HepG2 (cell line): Measurements from ENCODE around the gene AP4M1. TPM values are rescaled to one million over a fixed set of nuclear protein-coding genes. Genes with fewer than 3 reads are reported as not detected.

Source experiments
- ATF1 ChIP-seq: IDR thresholded peaks from 2 replicates; pipeline ENCODE4 v1.6.1; 2016; ENCODE audit warnings: mild to moderate bottlenecking, control low read depth
- CBX5 ChIP-seq: sonication (generic); formaldehyde crosslinking; IDR thresholded peaks from 2 replicates; pipeline ENCODE4 v1.4.0; 2020; ENCODE audit warnings: missing genetic modification reagents, borderline replicate concordance
- GATAD2A ChIP-seq: IDR thresholded peaks from 2 replicates; pipeline ENCODE4 v1.6.1; 2016
- GPN1 ChIP-seq: sonication (generic); formaldehyde crosslinking; IDR thresholded peaks from 2 replicates; pipeline ENCODE4 v1.5.1; 2020; ENCODE audit warnings: missing genetic modification reagents, borderline replicate concordance
- HOXA3 ChIP-seq: sonication (generic); formaldehyde crosslinking; IDR thresholded peaks from 2 replicates; pipeline ENCODE4 v1.5.0; 2020; ENCODE audit warnings: missing genetic modification reagents
- JDP2 ChIP-seq: sonication (generic); formaldehyde crosslinking; IDR thresholded peaks from 2 replicates; pipeline ENCODE4 v1.8.1; 2022; ENCODE audit warnings: missing genetic modification reagents, borderline replicate concordance
- KAT7 ChIP-seq: IDR thresholded peaks from 2 replicates; pipeline ENCODE4 v1.6.1; 2018; ENCODE audit warnings: borderline replicate concordance, missing compliant biosample characterization
- MAFF ChIP-seq: IDR thresholded peaks from 2 replicates; pipeline ENCODE4 v1.6.1; 2011; ENCODE audit warnings: low read depth, low read length, improper control_type of control experiment
- MIER3 ChIP-seq: IDR thresholded peaks from 2 replicates; pipeline ENCODE4 v1.6.1; 2016; ENCODE audit warnings: missing compliant biosample characterization, borderline replicate concordance
- MXI1 ChIP-seq: IDR thresholded peaks from 3 replicates; pipeline ENCODE4 v1.6.1; 2012; ENCODE audit warnings: low read depth, low read length, inconsistent platforms, borderline replicate concordance
- POGK ChIP-seq: sonication (generic); formaldehyde crosslinking; conservative IDR thresholded peaks from 2 replicates; pipeline ENCODE4 v1.8.0; 2022; ENCODE audit warnings: mild to moderate bottlenecking, moderate library complexity, missing genetic modification reagents
- POLR2A ChIP-seq, 2 experiments: IDR thresholded peaks; 2 replicates each; pipeline ENCODE4 v1.6.1; 2011; ENCODE audit warnings: low read depth in 2 of 2, low read length in 2 of 2, mild to moderate bottlenecking in 1 of 2, moderate library complexity in 1 of 2; ENCODE audit not compliant: insufficient read depth in 1 of 2
- RBM39 ChIP-seq: fragments of 200-400 bp; formaldehyde crosslinking; IDR thresholded peaks from one replicate; pipeline ENCODE4 v1.6.1; 2018; ENCODE audit warnings: antibody characterized with exemption, mild to moderate bottlenecking, low read depth, low read length; ENCODE audit not compliant: poor library complexity, severe bottlenecking
- SALL1 ChIP-seq: sonication (generic); formaldehyde crosslinking; IDR thresholded peaks from 2 replicates; pipeline ENCODE4 v1.8.0; 2022; ENCODE audit warnings: mild to moderate bottlenecking, missing genetic modification reagents
- SP5 ChIP-seq: IDR thresholded peaks from 2 replicates; pipeline ENCODE4 v1.6.1; 2016; ENCODE audit warnings: low read depth, borderline replicate concordance
- SRF ChIP-seq: IDR thresholded peaks from 2 replicates; pipeline ENCODE4 v1.6.1; 2011; ENCODE audit warnings: mild to moderate bottlenecking, low read depth, low read length, moderate library complexity
- ZNF235 ChIP-seq: sonication (generic); formaldehyde crosslinking; IDR thresholded peaks from 2 replicates; pipeline ENCODE4 v1.8.1; 2023; ENCODE audit warnings: mild to moderate bottlenecking, missing genetic modification reagents, borderline replicate concordance
- polyA plus RNA-seq, 8 experiments: library from polyadenylated mRNA; depleted of rRNA in 3 of 8; stranded (reverse) in 7 of 8; unstranded in 1 of 8; fragments of >200 nt; fragmentation: Illumina TruSeq in 4 of 8; extraction: Trizol in 4 of 8; gene quantifications; 2 replicates each; pipeline versions ENCODE4 v1.2.1 to v1.2.3, GENCODE V29; 2011 to 2016; ENCODE audit warnings: low read depth in 4 of 8, missing spikeins in 1 of 8, mixed read lengths in 1 of 8; ENCODE audit not compliant: insufficient read depth in 1 of 8
- total RNA-seq, 5 experiments: library from RNA; depleted of rRNA; stranded (reverse); fragments of >200 nt; fragmentation: Illumina TruSeq; extraction: Trizol; gene quantifications; 2 replicates each; pipeline ENCODE4 v1.2.3, GENCODE V29; 2016; ENCODE audit warnings: low read depth in 1 of 5
- TF ChIP-seq, protein P1 (sequence below): IDR thresholded peaks from 2 replicates; pipeline ENCODE4 v1.6.1; 2016; ENCODE audit warnings: low read depth, missing genetic modification reagents, missing compliant biosample characterization
- TF ChIP-seq, protein P2 (sequence below): sonication (generic); formaldehyde crosslinking; conservative IDR thresholded peaks from 2 replicates; pipeline ENCODE4 v1.5.0; 2020; ENCODE audit warnings: missing genetic modification reagents
- TF ChIP-seq, protein P3 (sequence below): sonication (generic); formaldehyde crosslinking; IDR thresholded peaks from 2 replicates; pipeline ENCODE4 v1.9.0; 2022; ENCODE audit warnings: low read depth, missing genetic modification reagents

AP4M1 gene
- total and polyA plus RNA-seq, 2 of the 13 experiments (the other 11 are each of a cell fraction or from before 2014, with no cell fraction given): 6.3 to 9.7 TPM

DNA sequence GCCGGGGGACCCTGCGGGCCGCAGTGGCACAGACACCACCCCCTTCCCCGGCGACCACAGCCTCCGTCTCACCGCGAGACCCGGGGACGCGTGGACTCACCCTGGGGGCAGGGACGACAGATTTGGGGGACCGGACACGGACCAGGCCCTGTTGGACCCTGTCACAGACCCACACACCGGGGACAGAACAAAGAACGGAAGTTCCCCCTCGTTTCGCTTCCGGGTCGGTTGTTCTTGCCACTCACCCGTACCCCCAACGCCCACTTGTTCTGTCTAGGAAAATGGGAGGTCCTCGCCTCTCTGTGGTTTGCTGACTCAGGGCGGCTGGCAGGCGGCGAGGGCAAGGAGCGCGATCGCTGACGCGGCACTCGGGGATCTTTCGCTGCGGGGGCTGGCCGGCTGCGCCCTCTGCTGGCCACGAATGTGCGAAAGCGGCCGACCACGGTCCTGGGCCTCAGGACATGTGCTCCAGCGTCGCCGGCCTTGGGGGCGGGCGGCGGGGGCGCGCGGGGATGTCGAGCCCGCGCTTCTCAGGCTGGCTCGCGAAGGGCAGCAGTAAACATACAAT is 19.8 kb upstream of the AP4M1 start, which contains the start of gene ZNF3 (continued):
- TF ChIP-seq, protein P1, sequence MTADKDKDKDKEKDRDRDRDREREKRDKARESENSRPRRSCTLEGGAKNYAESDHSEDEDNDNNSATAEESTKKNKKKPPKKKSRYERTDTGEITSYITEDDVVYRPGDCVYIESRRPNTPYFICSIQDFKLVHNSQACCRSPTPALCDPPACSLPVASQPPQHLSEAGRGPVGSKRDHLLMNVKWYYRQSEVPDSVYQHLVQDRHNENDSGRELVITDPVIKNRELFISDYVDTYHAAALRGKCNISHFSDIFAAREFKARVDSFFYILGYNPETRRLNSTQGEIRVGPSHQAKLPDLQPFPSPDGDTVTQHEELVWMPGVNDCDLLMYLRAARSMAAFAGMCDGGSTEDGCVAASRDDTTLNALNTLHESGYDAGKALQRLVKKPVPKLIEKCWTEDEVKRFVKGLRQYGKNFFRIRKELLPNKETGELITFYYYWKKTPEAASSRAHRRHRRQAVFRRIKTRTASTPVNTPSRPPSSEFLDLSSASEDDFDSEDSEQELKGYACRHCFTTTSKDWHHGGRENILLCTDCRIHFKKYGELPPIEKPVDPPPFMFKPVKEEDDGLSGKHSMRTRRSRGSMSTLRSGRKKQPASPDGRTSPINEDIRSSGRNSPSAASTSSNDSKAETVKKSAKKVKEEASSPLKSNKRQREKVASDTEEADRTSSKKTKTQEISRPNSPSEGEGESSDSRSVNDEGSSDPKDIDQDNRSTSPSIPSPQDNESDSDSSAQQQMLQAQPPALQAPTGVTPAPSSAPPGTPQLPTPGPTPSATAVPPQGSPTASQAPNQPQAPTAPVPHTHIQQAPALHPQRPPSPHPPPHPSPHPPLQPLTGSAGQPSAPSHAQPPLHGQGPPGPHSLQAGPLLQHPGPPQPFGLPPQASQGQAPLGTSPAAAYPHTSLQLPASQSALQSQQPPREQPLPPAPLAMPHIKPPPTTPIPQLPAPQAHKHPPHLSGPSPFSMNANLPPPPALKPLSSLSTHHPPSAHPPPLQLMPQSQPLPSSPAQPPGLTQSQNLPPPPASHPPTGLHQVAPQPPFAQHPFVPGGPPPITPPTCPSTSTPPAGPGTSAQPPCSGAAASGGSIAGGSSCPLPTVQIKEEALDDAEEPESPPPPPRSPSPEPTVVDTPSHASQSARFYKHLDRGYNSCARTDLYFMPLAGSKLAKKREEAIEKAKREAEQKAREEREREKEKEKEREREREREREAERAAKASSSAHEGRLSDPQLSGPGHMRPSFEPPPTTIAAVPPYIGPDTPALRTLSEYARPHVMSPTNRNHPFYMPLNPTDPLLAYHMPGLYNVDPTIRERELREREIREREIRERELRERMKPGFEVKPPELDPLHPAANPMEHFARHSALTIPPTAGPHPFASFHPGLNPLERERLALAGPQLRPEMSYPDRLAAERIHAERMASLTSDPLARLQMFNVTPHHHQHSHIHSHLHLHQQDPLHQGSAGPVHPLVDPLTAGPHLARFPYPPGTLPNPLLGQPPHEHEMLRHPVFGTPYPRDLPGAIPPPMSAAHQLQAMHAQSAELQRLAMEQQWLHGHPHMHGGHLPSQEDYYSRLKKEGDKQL (CRISPR knock-in tag): peak; percentile 70
- TF ChIP-seq SRF: 0 out of 2 replicates have a peak, but pooled peaks have one; percentile 1
- TF ChIP-seq POLR2A (IDR thresholded peaks at IDR 0.05; ENCODE audit: insufficient read depth in 1 of 2, low read depth in 2 of 2, low read length in 2 of 2): peak; percentile 87 to 91
- peak; percentile 94; the same call in 1 of the 2 replicates for TF ChIP-seq ZNF235 (CRISPR knock-in tag)
- TF ChIP-seq HOXA3 (CRISPR knock-in tag): peak; percentile 94
- TF ChIP-seq RBM39: peak; percentile 89
- TF ChIP-seq GPN1 (CRISPR knock-in tag): 0 out of 2 replicates have a peak, but pooled peaks have one; percentile 50
- peak; percentile 96; the same call in 2 of the 3 replicates for TF ChIP-seq MXI1
- TF ChIP-seq MAFF: peak; percentile 99
- peak; percentile 93 for TF ChIP-seq MIER3 (CRISPR knock-in tag)
- TF ChIP-seq, protein P2, sequence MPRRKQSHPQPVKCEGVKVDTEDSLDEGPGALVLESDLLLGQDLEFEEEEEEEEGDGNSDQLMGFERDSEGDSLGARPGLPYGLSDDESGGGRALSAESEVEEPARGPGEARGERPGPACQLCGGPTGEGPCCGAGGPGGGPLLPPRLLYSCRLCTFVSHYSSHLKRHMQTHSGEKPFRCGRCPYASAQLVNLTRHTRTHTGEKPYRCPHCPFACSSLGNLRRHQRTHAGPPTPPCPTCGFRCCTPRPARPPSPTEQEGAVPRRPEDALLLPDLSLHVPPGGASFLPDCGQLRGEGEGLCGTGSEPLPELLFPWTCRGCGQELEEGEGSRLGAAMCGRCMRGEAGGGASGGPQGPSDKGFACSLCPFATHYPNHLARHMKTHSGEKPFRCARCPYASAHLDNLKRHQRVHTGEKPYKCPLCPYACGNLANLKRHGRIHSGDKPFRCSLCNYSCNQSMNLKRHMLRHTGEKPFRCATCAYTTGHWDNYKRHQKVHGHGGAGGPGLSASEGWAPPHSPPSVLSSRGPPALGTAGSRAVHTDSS (CRISPR knock-in tag): 0 out of 2 replicates have a peak, but pooled peaks have one; percentile 60
- TF ChIP-seq GATAD2A (CRISPR knock-in tag): peak; percentile 68
- TF ChIP-seq CBX5: peak; percentile 95; the same call in 1 of the 2 replicates
- TF ChIP-seq, protein P3, sequence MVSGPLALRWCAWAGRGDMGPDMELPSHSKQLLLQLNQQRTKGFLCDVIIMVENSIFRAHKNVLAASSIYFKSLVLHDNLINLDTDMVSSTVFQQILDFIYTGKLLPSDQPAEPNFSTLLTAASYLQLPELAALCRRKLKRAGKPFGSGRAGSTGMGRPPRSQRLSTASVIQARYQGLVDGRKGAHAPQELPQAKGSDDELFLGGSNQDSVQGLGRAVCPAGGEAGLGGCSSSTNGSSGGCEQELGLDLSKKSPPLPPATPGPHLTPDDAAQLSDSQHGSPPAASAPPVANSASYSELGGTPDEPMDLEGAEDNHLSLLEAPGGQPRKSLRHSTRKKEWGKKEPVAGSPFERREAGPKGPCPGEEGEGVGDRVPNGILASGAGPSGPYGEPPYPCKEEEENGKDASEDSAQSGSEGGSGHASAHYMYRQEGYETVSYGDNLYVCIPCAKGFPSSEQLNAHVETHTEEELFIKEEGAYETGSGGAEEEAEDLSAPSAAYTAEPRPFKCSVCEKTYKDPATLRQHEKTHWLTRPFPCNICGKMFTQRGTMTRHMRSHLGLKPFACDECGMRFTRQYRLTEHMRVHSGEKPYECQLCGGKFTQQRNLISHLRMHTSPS (CRISPR knock-in tag): peak; percentile 74; the same call in 1 of the 2 replicates
- TF ChIP-seq SP5: peak; percentile 78
- TF ChIP-seq ATF1 (CRISPR knock-in tag): 0 out of 2 replicates have a peak, but pooled peaks have one; percentile 49
- TF ChIP-seq JDP2 (CRISPR knock-in tag): no peak; the same call in 1 of the 2 replicates
- TF ChIP-seq KAT7 (CRISPR knock-in tag): peak; percentile 88
- peak; percentile 97 for TF ChIP-seq SALL1
- TF ChIP-seq POGK (CRISPR knock-in tag): peak; percentile 91
